CD14-positive monocyte (primary cell): ENCODE results near the gene NUBPL. TPM values are rescaled to one million over a fixed set of nuclear protein-coding genes. Genes with fewer than 3 reads are reported as not detected.

Source experiments
- DNase-seq, 3 donors: peaks; one replicate each; pipeline ENCODE4 v3.0.0-alpha.2; 2011 to 2022
- H2AFZ ChIP-seq: 2 replicates; pipeline ENCODE4 v1.6.0; 2012; ENCODE audit warnings: mild to moderate bottlenecking, low read depth, low read length, inconsistent platforms; ENCODE audit not compliant: insufficient read depth, poor library complexity, severe bottlenecking
- H3K27ac ChIP-seq, 2 donors: 1 replicate in 1 of 2; 2 replicates in 1 of 2; pipeline ENCODE4 v1.5.1; 2012 to 2013; ENCODE audit warnings: low read length in 2 of 2, control low read depth in 1 of 2, inconsistent platforms in 1 of 2, low read depth in 1 of 2, mild to moderate bottlenecking in 1 of 2
- H3K27me3 ChIP-seq, 2 donors: one replicate each; pipeline versions ENCODE4 v1.6.0 to v1.6.1; 2011 to 2013; ENCODE audit warnings: low read length in 2 of 2; ENCODE audit not compliant: control insufficient read depth in 2 of 2, insufficient read depth in 2 of 2
- H3K36me3 ChIP-seq, 2 donors: replicated peaks in 1 of 2; 1 replicate in 1 of 2; 2 replicates in 1 of 2; pipeline versions ENCODE4 v1.5.1 to v1.6.1; 2012 to 2013; ENCODE audit warnings: low read length in 2 of 2, control low read depth in 1 of 2, inconsistent platforms in 1 of 2, mild to moderate bottlenecking in 1 of 2; ENCODE audit not compliant: insufficient read depth in 2 of 2, control insufficient read depth in 1 of 2
- H3K4me1 ChIP-seq, 2 donors: 1 replicate in 1 of 2; 2 replicates in 1 of 2; pipeline versions ENCODE4 v1.5.1 to v1.6.1; 2012 to 2013; ENCODE audit warnings: low read length in 2 of 2, control low read depth in 1 of 2, inconsistent platforms in 1 of 2, mild to moderate bottlenecking in 1 of 2, moderate library complexity in 1 of 2; ENCODE audit not compliant: insufficient read depth in 2 of 2, control insufficient read depth in 1 of 2
- H3K4me2 ChIP-seq: replicated peaks from 2 replicates; pipeline ENCODE3; 2012; ENCODE audit warnings: low read length, moderate library complexity, mild to moderate bottlenecking; ENCODE audit not compliant: poor library complexity, severe bottlenecking; ENCODE audit errors: extremely low read depth
- H3K4me3 ChIP-seq, 3 experiments: fragments of 200-600 bp in 1 of 3; sonication (generic) in 1 of 3; replicated peaks in 1 of 3; 1 replicate in 2 of 3; 2 replicates in 1 of 3; pipeline ENCODE4 v1.5.1; 2011 to 2013; ENCODE audit warnings: low read length in 3 of 3, mild to moderate bottlenecking in 3 of 3, control low read depth in 2 of 3, low read depth in 2 of 3, inconsistent platforms in 1 of 3, moderate library complexity in 1 of 3
- H3K79me2 ChIP-seq: 2 replicates; pipeline ENCODE4 v1.6.0; 2012; ENCODE audit warnings: mild to moderate bottlenecking, control low read depth, inconsistent platforms, low read length, moderate library complexity; ENCODE audit not compliant: insufficient read depth
- H3K9ac ChIP-seq: 2 replicates; pipeline ENCODE4 v1.6.0; 2017; ENCODE audit warnings: low read length, mild to moderate bottlenecking; ENCODE audit not compliant: insufficient read depth, poor library complexity, severe bottlenecking
- H3K9me3 ChIP-seq, 2 donors: replicated peaks in 1 of 2; 1 replicate in 1 of 2; 2 replicates in 1 of 2; pipeline versions ENCODE4 v1.5.1 to v1.6.1; 2012 to 2013; ENCODE audit warnings: low read length in 2 of 2, control low read depth in 1 of 2; ENCODE audit not compliant: control insufficient read depth in 1 of 2, insufficient read depth in 1 of 2
- H4K20me1 ChIP-seq: 2 replicates; pipeline ENCODE4 v1.6.0; 2012; ENCODE audit warnings: mild to moderate bottlenecking, low read length, control low read depth, moderate library complexity; ENCODE audit not compliant: insufficient read depth
- H3K27ac Mint-ChIP-seq, 7 donors: one replicate each; pipeline ENCODE4 v1.8.0; 2020; ENCODE audit warnings: mild to moderate bottlenecking in 7 of 7, mixed read lengths in 7 of 7, moderate library complexity in 6 of 7, inconsistent platforms in 2 of 7
- H3K27me3 Mint-ChIP-seq, 3 donors: one replicate each; pipeline ENCODE4 v1.8.0; 2021 to 2022; ENCODE audit warnings: low read depth in 3 of 3, mild to moderate bottlenecking in 3 of 3, mixed read lengths in 3 of 3, moderate library complexity in 3 of 3, inconsistent platforms in 1 of 3
- H3K36me3 Mint-ChIP-seq, 2 donors: one replicate each; pipeline ENCODE4 v1.8.0; 2020; ENCODE audit warnings: mixed read lengths in 2 of 2, inconsistent platforms in 1 of 2, mild to moderate bottlenecking in 1 of 2
- H3K4me1 Mint-ChIP-seq: one replicate; pipeline ENCODE4 v1.8.0; 2020; ENCODE audit warnings: mild to moderate bottlenecking, mixed read lengths
- H3K4me3 Mint-ChIP-seq, 2 donors: one replicate each; pipeline ENCODE4 v1.8.0; 2020; ENCODE audit warnings: mild to moderate bottlenecking in 2 of 2, mixed read lengths in 2 of 2, moderate library complexity in 1 of 2
- H3K9me3 Mint-ChIP-seq, 7 donors: one replicate each; pipeline ENCODE4 v1.8.0; 2020 to 2022; ENCODE audit warnings: mixed read lengths in 7 of 7, mild to moderate bottlenecking in 6 of 7, moderate library complexity in 6 of 7, inconsistent platforms in 2 of 7
- WGBS: methylation state at CpG from one replicate; pipeline ENCODE4 v1.1.5; 2013; ENCODE audit warnings: missing lambda C conversion rate; ENCODE audit not compliant: insufficient coverage; 5-methylcytosine and 5-hydroxymethylcytosine counted together
- intact Hi-C, 2 donors: fragments of 100-400 bp; cut with micrococcal nuclease; formaldehyde crosslinking; loops; one replicate each; pipeline versions ENCODE4 v1.15.0 to v1.15.1; 2023
- polyA plus RNA-seq, 3 donors: library from polyadenylated mRNA; depleted of rRNA in 1 of 3; unstranded in 2 of 3; stranded (reverse) in 1 of 3; fragments of 300-500 nt in 2 of 3; fragments of >200 nt in 1 of 3; fragmentation: Illumina TruSeq in 2 of 3; gene quantifications; 1 replicate in 2 of 3; 2 replicates in 1 of 3; pipeline ENCODE4 v1.2.3, GENCODE V29; 2012 to 2021
- TF ChIP-seq, protein P1 (sequence below): fragments of 200-600 bp; IDR thresholded peaks from one replicate; pipeline ENCODE4 v1.8.0; 2022; ENCODE audit warnings: antibody characterized with exemption, mild to moderate bottlenecking

The NUBPL gene
- polyA plus RNA-seq, 3 donors, result 0.75 to 2.4 (median 2.3) TPM

DNA sequence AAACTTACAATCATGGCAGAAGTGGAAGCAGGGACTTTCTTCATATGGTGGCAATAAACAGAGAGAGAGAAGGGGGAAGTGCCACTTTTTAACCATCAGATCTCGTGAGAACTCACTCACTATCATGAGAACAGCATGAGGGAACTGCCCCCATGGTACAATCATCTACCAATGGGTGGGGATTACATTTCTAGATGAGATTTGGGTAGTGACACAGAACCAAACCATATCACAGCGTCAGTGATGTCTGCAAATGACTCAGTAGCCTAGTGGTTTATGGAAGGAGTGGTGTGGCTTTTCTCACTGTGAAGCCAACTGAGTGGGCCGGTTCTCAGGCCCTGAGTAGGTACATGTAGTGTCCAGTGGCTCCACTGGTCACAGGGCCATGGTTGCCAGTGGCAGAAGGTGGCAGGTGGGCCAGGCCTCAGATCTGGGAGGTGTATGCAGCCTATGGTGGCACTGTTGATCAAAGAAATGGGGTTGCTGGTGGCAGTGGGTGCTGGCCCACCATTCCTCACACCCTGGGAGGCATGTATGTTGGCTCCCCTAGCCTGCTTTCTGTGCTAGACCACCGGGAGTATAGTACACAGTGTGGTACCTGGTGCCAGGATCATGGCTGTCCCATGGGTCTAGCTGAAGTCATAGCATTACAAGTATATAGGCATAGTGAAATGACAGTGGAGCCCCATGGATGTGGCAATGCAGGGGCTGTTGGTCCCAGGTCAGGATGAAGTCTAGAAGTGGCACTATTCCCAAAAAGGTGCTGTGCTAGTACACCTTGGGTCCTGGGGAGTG lies 191.9 kb downstream of the NUBPL start:
- no peaks in the 10 kb centered on the region for H3K27me3 Mint-ChIP-seq
- no peaks in the 10 kb centered on the region for H3K4me1 Mint-ChIP-seq
- Histone ChIP-seq H3K4me1 (no peaks in the 10 kb centered on the region), H3K79me2 (no peaks in the 10 kb centered on the region), H3K9ac (no peak overlapping the region), H2AFZ (no peak overlapping the region), H3K4me2 (no peak overlapping the region), H3K27ac (no peak overlapping the region), H4K20me1 (no peaks in the 10 kb centered on the region), H3K27me3 (no peaks in the 10 kb centered on the region), H3K4me3 (no peak overlapping the region), H3K9me3 (peaks cover 30% of the 10 kb centered on the region in 2 donors), H3K36me3 (no peaks in the 10 kb centered on the region)
- H3K4me3 Mint-ChIP-seq, result no peak overlapping the region
- peaks cover 22 to 37% (median 28%) of the 10 kb centered on the region in 7 donors for H3K9me3 Mint-ChIP-seq
- intact Hi-C loops, result no loop called here
- no peak for DNase-seq
- 97% methylated on average over 3 of the region's 4 CpGs for WGBS
- TF ChIP-seq, protein P1, sequence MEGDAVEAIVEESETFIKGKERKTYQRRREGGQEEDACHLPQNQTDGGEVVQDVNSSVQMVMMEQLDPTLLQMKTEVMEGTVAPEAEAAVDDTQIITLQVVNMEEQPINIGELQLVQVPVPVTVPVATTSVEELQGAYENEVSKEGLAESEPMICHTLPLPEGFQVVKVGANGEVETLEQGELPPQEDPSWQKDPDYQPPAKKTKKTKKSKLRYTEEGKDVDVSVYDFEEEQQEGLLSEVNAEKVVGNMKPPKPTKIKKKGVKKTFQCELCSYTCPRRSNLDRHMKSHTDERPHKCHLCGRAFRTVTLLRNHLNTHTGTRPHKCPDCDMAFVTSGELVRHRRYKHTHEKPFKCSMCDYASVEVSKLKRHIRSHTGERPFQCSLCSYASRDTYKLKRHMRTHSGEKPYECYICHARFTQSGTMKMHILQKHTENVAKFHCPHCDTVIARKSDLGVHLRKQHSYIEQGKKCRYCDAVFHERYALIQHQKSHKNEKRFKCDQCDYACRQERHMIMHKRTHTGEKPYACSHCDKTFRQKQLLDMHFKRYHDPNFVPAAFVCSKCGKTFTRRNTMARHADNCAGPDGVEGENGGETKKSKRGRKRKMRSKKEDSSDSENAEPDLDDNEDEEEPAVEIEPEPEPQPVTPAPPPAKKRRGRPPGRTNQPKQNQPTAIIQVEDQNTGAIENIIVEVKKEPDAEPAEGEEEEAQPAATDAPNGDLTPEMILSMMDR, result no peak
- H3K27ac Mint-ChIP-seq, result no peak overlapping the region
- H3K36me3 Mint-ChIP-seq, result peaks cover 0 to 2% of the 10 kb centered on the region in 2 donors

DNA sequence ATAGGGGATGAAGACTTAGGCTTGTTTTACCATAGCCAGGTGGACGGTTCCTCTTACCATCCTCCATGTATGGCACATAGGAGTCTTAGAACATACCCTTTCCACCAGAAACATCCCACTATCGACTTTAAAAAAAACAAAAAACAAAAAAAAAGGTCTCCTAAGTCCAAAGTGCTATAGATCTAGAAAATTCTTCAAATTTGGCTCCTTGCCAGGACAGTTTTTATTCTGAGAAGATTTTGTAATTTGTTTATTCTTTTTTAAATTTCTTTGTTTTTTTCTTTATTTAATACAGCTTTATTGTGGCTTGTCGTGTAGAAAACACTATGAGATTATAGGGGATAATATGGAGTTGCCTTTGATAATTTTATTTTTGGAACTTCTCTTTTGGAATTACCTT lies 197.7 kb downstream of the NUBPL start:
- Mint-ChIP-seq H3K27ac (no peak overlapping the region), H3K27me3 (no peaks in the 10 kb centered on the region), H3K9me3 (peaks cover 0 to 11% (median 6%) of the 10 kb centered on the region in 7 donors), H3K4me1 (no peaks in the 10 kb centered on the region), H3K36me3 (peaks cover 0 to 2% of the 10 kb centered on the region in 2 donors), H3K4me3 (no peak overlapping the region)
- H3K4me3 ChIP-seq, result no peak overlapping the region
- H3K9me3 ChIP-seq, result no peaks in the 10 kb centered on the region
- no peaks in the 10 kb centered on the region for H4K20me1 ChIP-seq
- no peaks in the 10 kb centered on the region for H3K79me2 ChIP-seq
- H3K27me3 ChIP-seq, result no peaks in the 10 kb centered on the region
- no CpG with 5 or more reads among the region's 3 CpGs for WGBS
- H3K4me1 ChIP-seq, result no peaks in the 10 kb centered on the region
- H3K36me3 ChIP-seq, result no peaks in the 10 kb centered on the region
- DNase-seq, result no peak
- H3K4me2 ChIP-seq, result no peak overlapping the region
- TF ChIP-seq, protein P1, result no peak
- H3K27ac ChIP-seq, result no peak overlapping the region
- no peak overlapping the region for H2AFZ ChIP-seq
- no peak overlapping the region for H3K9ac ChIP-seq
- intact Hi-C loops, result no loop called here
